ENCODE data around the gene CDC42BPG.

DNA sequence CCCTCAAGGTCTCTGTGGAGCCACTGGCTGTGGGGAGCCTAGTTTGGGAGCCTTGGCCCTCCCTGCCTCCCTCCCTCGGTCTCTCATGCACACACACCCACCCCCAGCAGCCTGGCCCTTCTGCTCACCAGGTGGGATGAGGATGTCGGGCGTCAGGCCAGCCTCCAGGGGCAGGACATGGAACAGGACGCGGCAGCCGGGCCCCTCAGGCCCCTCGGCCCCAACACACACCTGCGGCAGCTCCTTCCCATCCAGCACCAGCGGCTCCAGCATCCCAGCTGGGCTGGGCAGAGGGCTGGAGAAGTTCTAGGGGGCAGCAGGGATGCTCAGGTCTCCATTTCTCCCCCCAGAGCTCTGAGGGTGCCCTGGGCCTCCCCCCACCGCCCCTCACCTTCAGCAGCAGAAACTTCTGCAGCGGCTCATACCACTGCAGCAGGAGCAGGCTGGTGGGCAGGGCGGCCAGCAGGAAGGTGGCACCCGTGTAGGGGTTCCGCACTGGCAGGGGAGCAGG is 52.6 kb downstream of the CDC42BPG start:
- TF ChIP-seq, protein P1, sequence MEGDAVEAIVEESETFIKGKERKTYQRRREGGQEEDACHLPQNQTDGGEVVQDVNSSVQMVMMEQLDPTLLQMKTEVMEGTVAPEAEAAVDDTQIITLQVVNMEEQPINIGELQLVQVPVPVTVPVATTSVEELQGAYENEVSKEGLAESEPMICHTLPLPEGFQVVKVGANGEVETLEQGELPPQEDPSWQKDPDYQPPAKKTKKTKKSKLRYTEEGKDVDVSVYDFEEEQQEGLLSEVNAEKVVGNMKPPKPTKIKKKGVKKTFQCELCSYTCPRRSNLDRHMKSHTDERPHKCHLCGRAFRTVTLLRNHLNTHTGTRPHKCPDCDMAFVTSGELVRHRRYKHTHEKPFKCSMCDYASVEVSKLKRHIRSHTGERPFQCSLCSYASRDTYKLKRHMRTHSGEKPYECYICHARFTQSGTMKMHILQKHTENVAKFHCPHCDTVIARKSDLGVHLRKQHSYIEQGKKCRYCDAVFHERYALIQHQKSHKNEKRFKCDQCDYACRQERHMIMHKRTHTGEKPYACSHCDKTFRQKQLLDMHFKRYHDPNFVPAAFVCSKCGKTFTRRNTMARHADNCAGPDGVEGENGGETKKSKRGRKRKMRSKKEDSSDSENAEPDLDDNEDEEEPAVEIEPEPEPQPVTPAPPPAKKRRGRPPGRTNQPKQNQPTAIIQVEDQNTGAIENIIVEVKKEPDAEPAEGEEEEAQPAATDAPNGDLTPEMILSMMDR (conservative IDR thresholded peaks at IDR 0.05; ENCODE audit: low read length), result no peak
- TF ChIP-seq EZH2phosphoT487 (IDR thresholded peaks at IDR 0.05; ENCODE audit: borderline replicate concordance), result no peak
